AG04450 (cell line): ENCODE measurements around the gene ACHE. TPM values are rescaled to one million over a fixed set of nuclear protein-coding genes. Genes with fewer than 3 reads are reported as not detected.
"Not testable (repeated sequence)": the region's sequence is repeated elsewhere in the genome, so short reads cannot be mapped to it uniquely, and the experiment has no call there.

ENCODE experiments used
- CTCF ChIA-PET: fragments of 300-600, 350-600 bp; formaldehyde crosslinking; extraction: SDS; loops from one replicate; lab custom pipeline; 2022; ENCODE audit warnings: antibody characterized with exemption, inconsistent platforms; lab: Charles Lee
- POLR2A ChIA-PET: fragments of 350-600 bp; formaldehyde crosslinking; extraction: SDS; loops from one replicate; lab custom pipeline; 2021; ENCODE audit warnings: antibody characterized with exemption, inconsistent platforms; lab: Yijun Ruan, JAX
- DNase-seq: peaks from one replicate; pipeline ENCODE4 v3.0.0-alpha.2; 2011; ENCODE audit warnings: low read depth, low spot score
- H3K27ac ChIP-seq: one replicate; pipeline ENCODE4 v1.5.1; 2012; ENCODE audit warnings: low read depth, low read length, control low read depth
- H3K27me3 ChIP-seq: one replicate; pipeline ENCODE4 v1.6.0; 2012; ENCODE audit warnings: low read length; ENCODE audit not compliant: control insufficient read depth, insufficient read depth
- H3K4me3 ChIP-seq: 2 replicates; pipeline ENCODE4 v1.5.1; 2011; ENCODE audit warnings: mild to moderate bottlenecking, low read depth, low read length, control low read depth
- H3K9me3 ChIP-seq: 2 replicates; pipeline ENCODE4 v1.5.1; 2012; ENCODE audit warnings: low read length; ENCODE audit not compliant: control insufficient read depth, insufficient read depth
- polyA plus RNA-seq: library from polyadenylated mRNA; depleted of rRNA; stranded (reverse); fragments of >200 nt; gene quantifications from 2 replicates; pipeline ENCODE4 v1.2.3, GENCODE V29; 2011
- TF ChIP-seq, protein P1 (sequence below): IDR thresholded peaks from 2 replicates; pipeline ENCODE4 v1.5.1; 2011; ENCODE audit warnings: low read depth, low read length, control low read depth, inconsistent platforms

Gene ACHE
- polyA plus RNA-seq, 1 experiment, result 0.24 TPM

DNA sequence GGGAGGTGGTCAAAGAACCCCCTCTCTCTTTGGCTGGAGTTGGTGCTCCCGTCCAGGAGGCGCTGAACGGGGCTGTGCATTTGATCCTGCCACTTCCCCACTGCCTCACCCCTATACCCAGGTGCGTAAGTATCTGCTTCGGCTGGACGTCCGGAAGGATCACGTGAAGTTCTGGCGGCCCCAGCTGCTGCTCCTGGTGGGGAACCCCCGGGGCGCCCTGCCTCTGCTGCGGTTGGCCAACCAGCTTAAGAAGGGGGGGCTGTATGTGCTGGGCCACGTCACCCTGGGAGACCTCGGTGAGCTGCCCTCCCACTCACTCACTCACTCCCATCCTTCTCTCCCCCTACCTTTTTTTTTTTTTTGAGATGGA, 34.1 kb downstream of the ACHE start:
- H3K27me3 ChIP-seq, result no peaks in the 10 kb centered on the region
- no peak overlapping the region for H3K4me3 ChIP-seq
- CTCF ChIA-PET, result interaction anchor here (0.9 to 1.0 kb wide), 2 partner anchors 9 to 170 kb away, joined by 4 to 5 read pairs; partner anchors contain the start of gene SLC12A9
- POLR2A ChIA-PET, result interaction anchor here (0.6 kb wide), 1 partner anchor 14 kb away, joined by 3 read pairs; no protein-coding TSS in a partner anchor
- DNase-seq, result no peak
- TF ChIP-seq, protein P1, sequence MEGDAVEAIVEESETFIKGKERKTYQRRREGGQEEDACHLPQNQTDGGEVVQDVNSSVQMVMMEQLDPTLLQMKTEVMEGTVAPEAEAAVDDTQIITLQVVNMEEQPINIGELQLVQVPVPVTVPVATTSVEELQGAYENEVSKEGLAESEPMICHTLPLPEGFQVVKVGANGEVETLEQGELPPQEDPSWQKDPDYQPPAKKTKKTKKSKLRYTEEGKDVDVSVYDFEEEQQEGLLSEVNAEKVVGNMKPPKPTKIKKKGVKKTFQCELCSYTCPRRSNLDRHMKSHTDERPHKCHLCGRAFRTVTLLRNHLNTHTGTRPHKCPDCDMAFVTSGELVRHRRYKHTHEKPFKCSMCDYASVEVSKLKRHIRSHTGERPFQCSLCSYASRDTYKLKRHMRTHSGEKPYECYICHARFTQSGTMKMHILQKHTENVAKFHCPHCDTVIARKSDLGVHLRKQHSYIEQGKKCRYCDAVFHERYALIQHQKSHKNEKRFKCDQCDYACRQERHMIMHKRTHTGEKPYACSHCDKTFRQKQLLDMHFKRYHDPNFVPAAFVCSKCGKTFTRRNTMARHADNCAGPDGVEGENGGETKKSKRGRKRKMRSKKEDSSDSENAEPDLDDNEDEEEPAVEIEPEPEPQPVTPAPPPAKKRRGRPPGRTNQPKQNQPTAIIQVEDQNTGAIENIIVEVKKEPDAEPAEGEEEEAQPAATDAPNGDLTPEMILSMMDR, result no peak
- no peaks in the 10 kb centered on the region for H3K9me3 ChIP-seq
- no peak overlapping the region for H3K27ac ChIP-seq

DNA sequence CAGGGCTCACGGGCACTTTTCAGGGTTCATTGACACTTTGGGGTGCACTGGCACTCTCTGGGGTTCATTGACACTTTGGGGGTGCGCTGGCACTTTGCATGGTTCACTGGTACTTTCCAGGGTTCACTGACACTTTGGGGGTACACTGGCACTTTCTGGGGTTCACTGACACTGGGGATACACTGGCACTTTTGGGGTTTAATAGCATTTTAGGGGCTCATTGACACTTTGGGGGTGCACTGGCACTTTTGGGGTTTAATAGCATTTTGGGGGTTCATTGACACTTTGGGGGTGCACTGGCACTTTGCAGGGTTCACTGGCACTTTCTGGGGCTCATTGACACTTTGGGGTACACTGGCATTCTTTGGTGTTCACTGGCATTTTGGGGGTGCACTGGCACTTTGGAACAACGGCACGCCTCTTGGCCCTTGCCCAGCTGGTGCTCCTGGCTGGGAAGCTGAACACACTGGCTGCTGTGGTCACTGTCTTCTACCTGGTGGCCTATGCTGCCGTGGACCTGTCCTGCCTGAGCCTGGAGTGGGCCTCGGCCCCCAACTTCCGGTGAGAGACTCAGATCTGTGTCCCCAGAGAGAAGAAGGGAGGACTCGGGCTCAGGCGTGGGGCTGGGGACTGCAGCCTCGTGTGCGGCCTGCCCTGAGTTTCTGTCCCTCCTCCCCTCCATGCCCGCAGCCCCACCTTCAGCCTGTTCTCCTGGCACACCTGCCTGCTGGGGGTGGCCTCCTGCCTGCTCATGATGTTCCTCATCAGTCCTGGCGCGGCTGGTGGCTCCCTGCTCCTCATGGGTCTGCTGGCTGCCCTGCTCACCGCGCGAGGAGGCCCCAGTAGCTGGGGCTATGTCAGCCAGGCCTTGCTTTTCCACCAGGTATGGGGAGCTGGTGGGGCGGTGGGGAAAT, 34.7 kb downstream of the ACHE start:
- no peaks in the 10 kb centered on the region for H3K9me3 ChIP-seq
- H3K27me3 ChIP-seq, result no peaks in the 10 kb centered on the region
- TF ChIP-seq, protein P1, result no peak
- ChIA-PET POLR2A (no interaction called here), CTCF (interaction anchor here (0.9 to 1.0 kb wide), 2 partner anchors 8 to 170 kb away, joined by 4 to 5 read pairs; partner anchors contain the start of gene SLC12A9)
- no peak overlapping the region for H3K4me3 ChIP-seq
- no peak overlapping the region for H3K27ac ChIP-seq
- no peak for DNase-seq

DNA sequence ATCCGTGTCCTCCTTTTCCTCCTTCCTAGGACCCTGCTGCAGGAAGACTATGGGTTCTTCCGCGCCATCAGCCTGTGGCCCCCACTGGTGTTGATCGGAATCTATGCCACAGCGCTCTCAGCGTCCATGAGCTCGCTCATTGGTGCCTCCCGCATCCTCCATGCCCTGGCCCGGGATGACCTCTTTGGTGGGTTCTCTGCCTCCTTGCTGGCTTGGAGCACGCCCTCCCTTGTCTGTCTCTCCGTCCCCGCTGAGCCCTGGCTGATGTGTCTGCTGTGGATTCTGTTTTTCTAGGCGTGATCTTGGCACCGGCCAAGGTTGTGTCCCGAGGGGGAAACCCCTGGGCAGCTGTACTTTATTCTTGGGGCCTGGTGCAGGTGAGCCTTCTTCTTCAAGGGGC, 35.8 kb downstream of the ACHE start:
- POLR2A ChIA-PET, result no interaction called here
- H3K27me3 ChIP-seq, result no peaks in the 10 kb centered on the region
- TF ChIP-seq, protein P1, result no peak
- no peaks in the 10 kb centered on the region for H3K9me3 ChIP-seq
- no peak overlapping the region for H3K27ac ChIP-seq
- DNase-seq, result no peak
- CTCF ChIA-PET, result no interaction called here
- no peak overlapping the region for H3K4me3 ChIP-seq

DNA sequence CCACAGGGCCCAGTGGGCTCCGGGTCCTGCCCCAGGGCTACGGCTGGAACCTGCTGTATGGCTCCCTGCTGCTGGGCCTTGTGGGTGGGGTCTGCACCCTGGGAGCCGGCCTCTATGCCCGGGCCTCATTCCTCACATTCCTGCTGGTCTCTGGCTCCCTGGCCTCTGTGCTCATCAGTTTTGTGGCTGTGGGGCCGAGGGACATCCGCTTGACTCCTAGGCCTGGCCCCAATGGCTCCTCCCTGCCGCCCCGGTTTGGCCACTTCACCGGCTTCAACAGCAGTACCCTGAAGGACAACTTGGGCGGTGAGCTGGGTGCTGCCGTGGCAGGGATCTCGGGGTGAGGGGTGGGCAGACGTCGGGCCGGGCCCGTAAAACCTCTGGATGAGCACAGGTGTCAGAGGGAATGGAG, 38.8 kb downstream of the ACHE start:
- TF ChIP-seq, protein P1, result no peak
- no peak for DNase-seq
- no peaks in the 10 kb centered on the region for H3K27me3 ChIP-seq
- POLR2A ChIA-PET, result interaction anchor here (1.2 kb wide), 1 partner anchor 10 kb away, joined by 3 read pairs; the partner anchor contains the start of gene TRIP6
- CTCF ChIA-PET, result interaction anchor here (1.7 kb wide), 1 partner anchor 151 kb away, joined by 7 read pairs; the partner anchor contains the start of gene POP7
- H3K4me3 ChIP-seq, result no peak overlapping the region
- H3K27ac ChIP-seq, result no peak overlapping the region
- H3K9me3 ChIP-seq, result no peaks in the 10 kb centered on the region

DNA sequence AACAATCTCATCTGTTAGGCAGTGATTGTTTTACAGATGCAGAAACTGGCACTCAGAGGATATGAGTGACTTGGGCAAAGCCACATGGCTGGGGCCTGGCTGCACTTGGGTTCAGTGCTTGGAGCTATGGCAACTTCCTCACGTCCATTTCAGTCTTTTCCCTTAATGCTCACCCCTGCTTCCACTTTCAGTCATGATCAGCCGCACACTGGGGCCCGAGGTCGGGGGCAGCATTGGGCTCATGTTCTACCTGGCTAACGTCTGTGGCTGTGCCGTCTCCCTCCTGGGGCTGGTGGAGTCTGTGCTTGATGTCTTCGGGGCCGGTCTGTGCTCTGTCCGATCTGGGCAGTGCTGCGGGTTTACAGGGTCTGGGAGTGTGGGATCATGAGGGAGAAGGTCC, 40.2 kb downstream of the ACHE start:
- CTCF ChIA-PET, result interaction anchor here (0.5 to 1.2 kb wide), 2 partner anchors 23 to 150 kb away, joined by 3 read pairs; partner anchors contain the start of gene POP7
- no peak for DNase-seq
- H3K27ac ChIP-seq, result no peak overlapping the region
- TF ChIP-seq, protein P1, result no peak
- POLR2A ChIA-PET, result interaction anchor here (1.1 kb wide), 1 partner anchor 19 kb away, joined by 3 read pairs; the partner anchor contains the start of gene SRRT
- H3K9me3 ChIP-seq, result no peaks in the 10 kb centered on the region
- no peak overlapping the region for H3K4me3 ChIP-seq
- no peaks in the 10 kb centered on the region for H3K27me3 ChIP-seq

DNA sequence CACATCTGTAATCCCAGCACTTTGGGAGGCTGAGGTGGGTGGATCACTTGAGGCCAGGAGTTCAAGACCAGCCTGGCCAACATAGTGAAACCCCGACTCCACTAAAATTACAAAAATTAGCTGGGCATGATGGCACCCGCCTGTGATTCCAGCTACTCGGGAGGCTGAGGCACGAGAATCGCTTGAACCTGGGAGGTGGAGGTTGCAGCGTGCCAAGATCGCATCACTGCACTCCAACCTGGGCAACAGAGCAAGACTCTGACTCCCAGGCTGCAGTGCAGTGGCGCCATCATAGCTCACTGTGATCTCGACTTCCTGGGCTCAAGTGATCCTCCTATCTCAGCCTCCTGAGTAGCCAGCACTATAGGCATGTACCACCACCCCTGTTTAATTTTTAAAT, 40.8 kb downstream of the ACHE start:
- not testable (repeated sequence) for H3K27ac ChIP-seq, DNase-seq, H3K4me3 ChIP-seq, H3K9me3 ChIP-seq, H3K27me3 ChIP-seq
- POLR2A ChIA-PET, result interaction anchor here (0.6 to 1.1 kb wide), 2 partner anchors 20 to 252 kb away, joined by 3 to 9 read pairs; partner anchors contain the start of gene SRRT
- CTCF ChIA-PET, result interaction anchor here (5.3 kb wide), 1 partner anchor 151 kb away, joined by 165 read pairs; the partner anchor contains the start of gene POP7
